ENCODE measurements around the gene TPM1.

The TPM1 gene

GRCh38 chr15:63023351-63023945 is 19.1 kb upstream of the TPM1 start:
- no peaks in the 10 kb centered on the region for H3K36me3 ChIP-seq (replicated peaks)
- peak; percentile 74 for DNase-seq
- in situ Hi-C loops (cut with HindIII; ENCODE audit: low pct_ligation_motif_present, low sequenced_read_pairs), result no loop called here
- no peak for TF ChIP-seq CTCF (IDR thresholded peaks at IDR 0.05; ENCODE audit: low read depth, low read length, missing control alignments)
- peak overlapping the region; percentile 71 for H3K27ac ChIP-seq
- H3K27me3 ChIP-seq (replicated peaks), result no peaks in the 10 kb centered on the region
- no peak overlapping the region for H3K4me3 ChIP-seq (ENCODE audit: low read depth, low read length)

- in situ Hi-C loops (cut with HindIII; ENCODE audit: low pct_ligation_motif_present, low sequenced_read_pairs), result no loop called here
- Histone ChIP-seq H3K36me3 (replicated peaks) (no peaks in the 10 kb centered on the region), H3K4me3 (ENCODE audit: low read depth, low read length) (no peak overlapping the region), H3K27me3 (replicated peaks) (no peaks in the 10 kb centered on the region), H3K27ac (no peak overlapping the region)
- TF ChIP-seq CTCF (IDR thresholded peaks at IDR 0.05; ENCODE audit: low read depth, low read length, missing control alignments), result no peak
- no peak for DNase-seq
Measured at GRCh38 chr15:63025460-63025859, 17.1 kb upstream of the TPM1 start.

- TF ChIP-seq CTCF (IDR thresholded peaks at IDR 0.05; ENCODE audit: low read depth, low read length, missing control alignments), result no peak
- no peaks in the 10 kb centered on the region for H3K36me3 ChIP-seq (replicated peaks)
- in situ Hi-C loops (cut with HindIII; ENCODE audit: low pct_ligation_motif_present, low sequenced_read_pairs), result no loop called here
- no peak for DNase-seq
- H3K27me3 ChIP-seq (replicated peaks), result no peaks in the 10 kb centered on the region
- H3K27ac ChIP-seq, result no peak overlapping the region
- no peak overlapping the region for H3K4me3 ChIP-seq (ENCODE audit: low read depth, low read length)
Measured at GRCh38 chr15:63027646-63028045, 14.9 kb upstream of the TPM1 start.

GRCh38 chr15:63028442-63029110 is 14.0 kb upstream of the TPM1 start:
- no peak for DNase-seq
- Histone ChIP-seq H3K36me3 (replicated peaks) (no peaks in the 10 kb centered on the region), H3K27ac (no peak overlapping the region), H3K4me3 (ENCODE audit: low read depth, low read length) (no peak overlapping the region), H3K27me3 (replicated peaks) (no peaks in the 10 kb centered on the region)
- in situ Hi-C loops (cut with HindIII; ENCODE audit: low pct_ligation_motif_present, low sequenced_read_pairs), result no loop called here
- no peak for TF ChIP-seq CTCF (IDR thresholded peaks at IDR 0.05; ENCODE audit: low read depth, low read length, missing control alignments)

GRCh38 chr15:63029676-63030075 is 12.9 kb upstream of the TPM1 start:
- no peak for TF ChIP-seq CTCF (IDR thresholded peaks at IDR 0.05; ENCODE audit: low read depth, low read length, missing control alignments)
- in situ Hi-C loops (cut with HindIII; ENCODE audit: low pct_ligation_motif_present, low sequenced_read_pairs), result no loop called here
- no peak overlapping the region for H3K27ac ChIP-seq
- DNase-seq, result no peak
- no peaks in the 10 kb centered on the region for H3K36me3 ChIP-seq (replicated peaks)
- no peak overlapping the region for H3K4me3 ChIP-seq (ENCODE audit: low read depth, low read length)
- H3K27me3 ChIP-seq (replicated peaks), result no peaks in the 10 kb centered on the region

Measured in brain microvascular endothelial cell (primary cell).